PC-9 (cell line): Measurements from ENCODE around the gene TSGA10. TPM values are rescaled to one million over a fixed set of nuclear protein-coding genes. Genes with fewer than 3 reads are reported as not detected.
A peak's percentile ranks its signal among the peaks of the same experiment; 100 is the strongest.

Experiments
- BruUV-seq: library from RNA; stranded (reverse); fragments of 400-500 nt; replicated peaks from 2 replicates; lab custom pipeline; 2021; lab: Mats Ljungman, UMichigan
- CTCF ChIA-PET: fragments of 300-600 bp; sonication (Branson Sonifier 250); formaldehyde crosslinking; loops from one replicate; lab custom pipeline; 2022; ENCODE audit warnings: antibody characterized with exemption; lab: Charles Lee
- POLR2A ChIA-PET: fragments of 300-600 bp; sonication (Branson Sonifier 250); formaldehyde crosslinking; loops from one replicate; lab custom pipeline; 2022; ENCODE audit warnings: antibody characterized with exemption; ENCODE audit not compliant: unreplicated experiment; lab: Charles Lee
- DNase-seq, 2 experiments: peaks; one replicate each; pipeline versions ENCODE4 v3.0.0 to v3.0.0-alpha.2; 2015 to 2022; ENCODE audit warnings: mixed read lengths in 1 of 2
- H2AFZ ChIP-seq: fragments of 200-600 bp; sonication (generic); 2 replicates; pipeline ENCODE4 v1.8.1; 2017; ENCODE audit warnings: antibody characterized with exemption
- H3F3A ChIP-seq: fragments of 200-600 bp; sonication (generic); 2 replicates; pipeline ENCODE4 v1.8.1; 2017; ENCODE audit warnings: antibody characterized with exemption, mild to moderate bottlenecking, low read depth; ENCODE audit not compliant: insufficient read depth
- H3K27ac ChIP-seq: fragments of 200-600 bp; sonication (generic); 2 replicates; pipeline ENCODE4 v1.6.1; 2016; ENCODE audit warnings: mixed run types
- H3K27me3 ChIP-seq: fragments of 200-600 bp; sonication (generic); 2 replicates; pipeline ENCODE4 v1.6.1; 2016; ENCODE audit warnings: low read depth, mixed run types; ENCODE audit not compliant: insufficient read depth
- H3K36me3 ChIP-seq: fragments of 200-600 bp; sonication (generic); 2 replicates; pipeline ENCODE4 v1.6.1; 2016; ENCODE audit warnings: low read depth, mixed run types
- H3K4me1 ChIP-seq: fragments of 200-600 bp; sonication (generic); replicated peaks from 2 replicates; pipeline ENCODE4 v1.6.1; 2016; ENCODE audit warnings: mixed run types; ENCODE audit not compliant: insufficient read depth
- H3K4me2 ChIP-seq: fragments of 200-600 bp; sonication (generic); 2 replicates; pipeline ENCODE4 v1.6.1; 2017; ENCODE audit warnings: mixed run types
- H3K4me3 ChIP-seq: fragments of 200-600 bp; sonication (generic); 2 replicates; pipeline ENCODE4 v1.6.1; 2016; ENCODE audit warnings: mixed run types
- H3K79me2 ChIP-seq: fragments of 200-600 bp; sonication (generic); 2 replicates; pipeline ENCODE4 v1.6.1; 2017; ENCODE audit warnings: low read depth, mixed run types
- H3K9me2 ChIP-seq: fragments of 200-600 bp; sonication (generic); 2 replicates; pipeline ENCODE4 v1.8.1; 2017; ENCODE audit warnings: mild to moderate bottlenecking; ENCODE audit not compliant: insufficient read depth
- H3K9me3 ChIP-seq: fragments of 200-600 bp; sonication (generic); 2 replicates; pipeline ENCODE4 v1.8.1; 2016; ENCODE audit warnings: low read depth; ENCODE audit not compliant: insufficient read depth
- H4K20me1 ChIP-seq: fragments of 200-600 bp; sonication (generic); 2 replicates; pipeline ENCODE4 v1.8.1; 2017; ENCODE audit not compliant: insufficient read depth
- CTCF ChIP-seq: fragments of 200-600 bp; sonication (generic); conservative IDR thresholded peaks from 2 replicates; pipeline ENCODE4 v1.6.1; 2017; ENCODE audit warnings: mixed run types, antibody characterized with exemption, mild to moderate bottlenecking, moderate library complexity
- EZH2 ChIP-seq: fragments of 200-600 bp; sonication (generic); IDR thresholded peaks from 2 replicates; pipeline ENCODE4 v1.8.0; 2017; ENCODE audit warnings: antibody characterized with exemption, low read depth
- intact Hi-C: fragments of 100-400 bp; cut with micrococcal nuclease; formaldehyde crosslinking; loops from one replicate; pipeline ENCODE4 v1.10.0; 2022; ENCODE audit not compliant: unreplicated experiment
- total RNA-seq: library from RNA; stranded (reverse); gene quantifications from 2 replicates; pipeline ENCODE4 v1.2.3, GENCODE V29; 2021

The TSGA10 gene
- total RNA-seq, 1 experiment from 2014 or later: 14.9 TPM

- Histone ChIP-seq H3K27ac (no peak overlapping the region), H3K4me3 (no peak overlapping the region), H3K36me3 (no peaks in the 10 kb centered on the region), H2AFZ (0 out of 2 replicates have a peak overlapping the region, but pooled peaks have one; percentile 2), H3K9me3 (no peaks in the 10 kb centered on the region; the same call in 1 of the 2 replicates), H3K27me3 (no peaks in the 10 kb centered on the region), H3K9me2 (no peaks in the 10 kb centered on the region), H3F3A (no peaks in the 10 kb centered on the region), H3K4me1 (no peaks in the 10 kb centered on the region), H3K4me2 (no peak overlapping the region), H4K20me1 (no peaks in the 10 kb centered on the region), H3K79me2 (no peaks in the 10 kb centered on the region)
- intact Hi-C loops: no loop called here
- no peak for TF ChIP-seq CTCF
- TF ChIP-seq EZH2: no peak
- ChIA-PET POLR2A (interaction anchor here (0.7 kb wide), 1 partner anchor 14 kb away, joined by 3 read pairs; no protein-coding TSS in a partner anchor), CTCF (no interaction called here)
- BruUV-seq: no TSS peak
- DNase-seq: no peak
Observed at GRCh38 chr2:99101697-99102096, 53.0 kb downstream of the TSGA10 start.

- POLR2A ChIA-PET: no interaction called here
- H3K9me3 ChIP-seq: peaks cover 8% of the 10 kb centered on the region
- 0 out of 2 replicates have a peak, but pooled peaks cover 3% of the 10 kb centered on the region for H3K9me2 ChIP-seq
- no peaks in the 10 kb centered on the region for H3F3A ChIP-seq
- no peak overlapping the region for H3K4me3 ChIP-seq
- DNase-seq: no peak
- H3K79me2 ChIP-seq: no peaks in the 10 kb centered on the region
- no peaks in the 10 kb centered on the region for H3K27me3 ChIP-seq
- no TSS peak for BruUV-seq
- H3K36me3 ChIP-seq: no peaks in the 10 kb centered on the region
- no peak overlapping the region for H3K27ac ChIP-seq
- no peaks in the 10 kb centered on the region for H4K20me1 ChIP-seq
- intact Hi-C loops: no loop called here
- no peak overlapping the region for H2AFZ ChIP-seq
- CTCF ChIA-PET: no interaction called here
- H3K4me2 ChIP-seq: no peak overlapping the region
- H3K4me1 ChIP-seq: no peaks in the 10 kb centered on the region
- no peak for TF ChIP-seq CTCF
- no peak for TF ChIP-seq EZH2
Observed at GRCh38 chr2:99096728-99097127, 58.0 kb downstream of the TSGA10 start.

- ChIA-PET CTCF (no interaction called here), POLR2A (no interaction called here)
- BruUV-seq: no TSS peak
- H3F3A ChIP-seq: no peaks in the 10 kb centered on the region
- TF ChIP-seq EZH2: no peak
- no peak for TF ChIP-seq CTCF
- H4K20me1 ChIP-seq: no peaks in the 10 kb centered on the region
- H3K9me2 ChIP-seq: peaks cover 3% of the 10 kb centered on the region; the same call in 1 of the 2 replicates
- H3K27me3 ChIP-seq: no peaks in the 10 kb centered on the region
- intact Hi-C loops: loop anchor here (5.0 to 10.0 kb wide), 2 partner anchors 404 to 1157 kb away; partner anchors contain the start of gene REV1
- H3K9me3 ChIP-seq: no peaks in the 10 kb centered on the region
- no peak overlapping the region for H3K4me2 ChIP-seq
- no peak overlapping the region for H3K4me3 ChIP-seq
- DNase-seq: no peak
- H3K4me1 ChIP-seq: no peaks in the 10 kb centered on the region
- H3K36me3 ChIP-seq: no peaks in the 10 kb centered on the region
- no peak overlapping the region for H3K27ac ChIP-seq
- no peak overlapping the region for H2AFZ ChIP-seq
- no peaks in the 10 kb centered on the region for H3K79me2 ChIP-seq
Observed at GRCh38 chr2:99088017-99088416, 66.7 kb downstream of the TSGA10 start.
